ENCODE measurements around the gene ATP6V1G2.

DNA sequence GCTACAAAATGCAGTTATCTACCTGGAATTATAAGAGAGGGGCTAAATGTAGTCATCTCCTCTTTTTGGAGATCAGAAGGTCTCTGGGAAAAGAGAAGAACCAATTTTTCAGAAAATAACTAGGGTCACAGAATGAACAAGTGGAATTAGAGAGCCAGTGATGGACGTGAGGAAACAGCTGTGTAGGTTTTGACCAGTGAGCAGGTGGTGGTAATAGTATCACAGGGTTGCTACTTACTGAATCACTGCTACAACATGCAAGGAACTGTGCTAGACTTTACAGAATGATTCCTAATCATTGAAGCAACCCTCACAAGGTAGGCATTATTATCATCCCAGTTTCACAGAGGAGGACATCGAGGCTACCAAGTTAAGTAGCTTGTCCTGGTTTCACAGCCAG is 1.7 kb downstream of the ATP6V1G2 start:
- TF ChIP-seq, protein P1, sequence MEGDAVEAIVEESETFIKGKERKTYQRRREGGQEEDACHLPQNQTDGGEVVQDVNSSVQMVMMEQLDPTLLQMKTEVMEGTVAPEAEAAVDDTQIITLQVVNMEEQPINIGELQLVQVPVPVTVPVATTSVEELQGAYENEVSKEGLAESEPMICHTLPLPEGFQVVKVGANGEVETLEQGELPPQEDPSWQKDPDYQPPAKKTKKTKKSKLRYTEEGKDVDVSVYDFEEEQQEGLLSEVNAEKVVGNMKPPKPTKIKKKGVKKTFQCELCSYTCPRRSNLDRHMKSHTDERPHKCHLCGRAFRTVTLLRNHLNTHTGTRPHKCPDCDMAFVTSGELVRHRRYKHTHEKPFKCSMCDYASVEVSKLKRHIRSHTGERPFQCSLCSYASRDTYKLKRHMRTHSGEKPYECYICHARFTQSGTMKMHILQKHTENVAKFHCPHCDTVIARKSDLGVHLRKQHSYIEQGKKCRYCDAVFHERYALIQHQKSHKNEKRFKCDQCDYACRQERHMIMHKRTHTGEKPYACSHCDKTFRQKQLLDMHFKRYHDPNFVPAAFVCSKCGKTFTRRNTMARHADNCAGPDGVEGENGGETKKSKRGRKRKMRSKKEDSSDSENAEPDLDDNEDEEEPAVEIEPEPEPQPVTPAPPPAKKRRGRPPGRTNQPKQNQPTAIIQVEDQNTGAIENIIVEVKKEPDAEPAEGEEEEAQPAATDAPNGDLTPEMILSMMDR (conservative IDR thresholded peaks at IDR 0.05; ENCODE audit: low read depth, low read length) = no peak
- TF ChIP-seq EZH2 (IDR thresholded peaks at IDR 0.05; ENCODE audit: borderline replicate concordance, low read depth, low read length, poor library complexity, severe bottlenecking) = no peak

Measured in A673 (cell line).